Measurements from ENCODE around the gene SLCO3A1.

Gene SLCO3A1

DNA sequence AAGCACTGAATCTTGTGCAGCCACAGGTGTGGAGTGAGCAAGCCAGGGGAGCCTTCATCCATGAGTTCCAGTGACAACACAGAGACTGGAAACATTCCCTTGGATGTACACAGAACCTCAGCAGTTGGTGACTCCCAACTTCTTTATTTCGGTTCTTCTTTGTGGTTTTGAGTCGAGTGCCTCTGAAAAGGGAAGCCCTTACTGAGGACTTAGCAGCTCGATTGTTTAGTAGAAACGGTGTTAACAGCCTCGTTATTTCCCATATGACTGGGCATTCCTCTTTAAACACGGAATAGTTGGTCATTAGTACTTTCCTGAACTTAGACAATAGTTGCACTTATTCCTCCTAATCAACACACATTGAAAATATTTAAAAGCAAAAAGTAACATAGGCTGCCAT is 7.7 kb downstream of the SLCO3A1 start:
- DNase-seq (ENCODE audit: low read depth in 3 of 3), result no peak

GRCh38 chr15:91862891-91863504 is 9.5 kb downstream of the SLCO3A1 start:
- no peak for DNase-seq (ENCODE audit: low read depth in 3 of 3)

DNA sequence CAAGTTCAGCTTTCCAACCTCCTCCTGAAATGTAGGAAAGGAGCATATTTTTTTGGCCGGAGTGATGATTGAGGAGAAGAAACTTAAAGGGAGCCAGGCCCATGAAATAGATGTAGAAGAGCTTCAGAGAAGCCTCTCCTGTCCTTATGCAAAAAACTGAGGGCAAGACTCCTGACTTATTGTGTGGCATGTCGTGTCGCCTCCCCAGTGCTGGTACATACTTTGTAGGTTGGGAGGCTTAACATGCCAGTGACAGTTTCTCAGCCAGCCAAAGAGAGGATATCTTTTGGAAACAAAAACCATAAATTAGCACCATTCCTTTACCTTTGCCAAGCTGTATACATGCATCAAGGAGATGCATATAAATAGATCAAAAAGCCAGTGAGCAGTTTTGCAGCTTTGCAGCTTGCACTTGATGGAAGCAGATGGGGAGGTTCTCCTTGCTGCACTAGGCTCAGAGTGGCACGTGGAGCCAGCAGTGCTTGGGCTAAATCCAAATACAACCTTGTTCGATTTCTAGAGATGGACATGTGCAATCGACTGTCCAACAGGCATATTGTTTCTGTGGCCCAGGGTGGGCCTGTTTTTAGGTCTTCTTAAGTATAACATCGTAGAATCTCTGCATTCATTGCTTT is 10.2 kb downstream of the SLCO3A1 start:
- DNase-seq (ENCODE audit: low read depth in 3 of 3), result no peak

DNA sequence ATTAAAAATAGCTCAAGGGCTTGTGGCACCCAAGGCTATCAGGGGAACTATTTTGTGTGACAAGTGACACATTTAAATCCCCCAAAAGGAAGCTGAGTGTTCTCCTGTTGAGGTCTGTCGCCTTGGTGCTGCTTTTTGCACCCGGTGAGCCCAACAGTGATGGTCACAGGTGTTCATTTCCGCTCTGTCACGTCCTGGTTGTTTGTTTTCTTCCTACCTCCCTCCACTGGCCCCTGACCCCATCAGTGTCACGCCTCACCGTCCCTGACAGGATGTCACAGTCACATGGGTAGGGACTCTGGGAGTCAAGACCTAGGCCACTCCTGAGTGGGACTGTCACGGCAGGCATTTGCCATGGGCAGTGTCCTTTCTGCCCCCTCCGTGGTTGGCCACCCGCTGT is 11.2 kb downstream of the SLCO3A1 start:
- DNase-seq (ENCODE audit: low read depth in 3 of 3), result no peak

DNA sequence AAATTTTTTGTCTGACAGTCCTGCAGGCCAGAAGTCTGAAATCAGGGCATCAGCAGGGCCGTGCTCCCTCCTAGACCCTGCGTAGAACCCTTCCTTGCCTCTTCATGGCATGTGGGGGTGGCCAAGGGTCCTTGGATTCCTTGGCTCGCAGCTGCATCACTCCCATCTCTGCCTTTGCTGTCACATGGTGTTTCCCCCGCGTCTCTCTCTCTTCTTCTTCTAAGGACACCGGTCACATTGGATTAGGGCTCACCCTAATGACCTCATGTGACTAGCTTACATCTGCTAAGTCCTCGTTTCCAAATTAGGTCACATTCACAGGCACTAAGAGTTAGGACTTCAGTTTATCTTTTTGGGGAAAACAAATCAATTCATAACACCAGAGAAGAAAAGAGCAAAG is 12.0 kb downstream of the SLCO3A1 start:
- no peak for DNase-seq (ENCODE audit: low read depth in 3 of 3)

GRCh38 chr15:91865950-91866349 is 12.4 kb downstream of the SLCO3A1 start:
- DNase-seq (ENCODE audit: low read depth in 3 of 3), result no peak

DNA sequence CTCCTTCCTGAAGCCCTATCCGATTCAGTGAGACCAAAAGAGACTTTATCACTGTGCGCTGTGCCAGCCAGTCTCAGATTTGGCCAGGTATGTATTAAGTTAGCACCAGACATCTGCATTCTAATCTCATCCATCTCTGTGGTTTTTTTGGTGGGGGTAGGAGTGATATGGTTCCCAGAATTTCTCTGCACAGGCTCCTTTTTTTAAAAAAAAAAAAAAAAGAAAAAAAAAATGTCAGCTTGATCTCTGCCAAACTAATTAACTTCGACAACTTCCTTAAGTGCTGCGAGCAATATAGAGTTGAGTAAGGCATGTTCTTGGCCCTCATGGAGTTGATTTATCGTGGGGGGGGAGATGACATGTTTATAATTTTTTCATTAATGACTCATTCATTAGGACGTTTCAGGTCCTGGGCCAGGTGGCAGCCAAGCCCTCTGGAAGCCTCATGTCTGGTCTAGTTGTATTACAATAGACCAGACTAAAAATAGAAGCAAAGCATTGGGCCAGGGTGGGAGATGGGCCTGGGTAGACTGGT is 12.9 kb downstream of the SLCO3A1 start:
- DNase-seq (ENCODE audit: low read depth in 3 of 3), result no peak

DNA sequence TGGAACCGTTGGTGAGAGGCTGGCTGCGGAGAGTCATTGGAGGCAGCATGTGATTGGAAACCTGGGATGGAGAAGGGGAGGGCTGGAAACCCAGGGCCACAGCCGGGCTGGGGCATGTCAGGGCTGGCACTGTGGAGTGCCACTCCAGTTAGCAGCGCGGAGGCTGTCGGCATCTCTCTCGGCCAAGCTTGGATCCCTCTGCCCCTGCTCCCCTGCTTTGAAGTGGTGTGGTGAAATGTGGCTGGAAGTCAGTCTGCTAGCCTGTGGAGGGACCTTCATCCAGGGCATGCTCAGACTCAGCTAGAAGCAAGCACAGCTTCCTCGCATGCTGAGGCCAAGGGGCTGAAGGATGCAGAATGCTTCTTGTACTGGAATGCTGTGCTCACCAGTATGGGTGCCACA is 13.5 kb downstream of the SLCO3A1 start:
- DNase-seq (ENCODE audit: low read depth in 3 of 3), result no peak

GRCh38 chr15:91867581-91868026 is 14.1 kb downstream of the SLCO3A1 start:
- DNase-seq (ENCODE audit: low read depth in 3 of 3), result no peak

DNA sequence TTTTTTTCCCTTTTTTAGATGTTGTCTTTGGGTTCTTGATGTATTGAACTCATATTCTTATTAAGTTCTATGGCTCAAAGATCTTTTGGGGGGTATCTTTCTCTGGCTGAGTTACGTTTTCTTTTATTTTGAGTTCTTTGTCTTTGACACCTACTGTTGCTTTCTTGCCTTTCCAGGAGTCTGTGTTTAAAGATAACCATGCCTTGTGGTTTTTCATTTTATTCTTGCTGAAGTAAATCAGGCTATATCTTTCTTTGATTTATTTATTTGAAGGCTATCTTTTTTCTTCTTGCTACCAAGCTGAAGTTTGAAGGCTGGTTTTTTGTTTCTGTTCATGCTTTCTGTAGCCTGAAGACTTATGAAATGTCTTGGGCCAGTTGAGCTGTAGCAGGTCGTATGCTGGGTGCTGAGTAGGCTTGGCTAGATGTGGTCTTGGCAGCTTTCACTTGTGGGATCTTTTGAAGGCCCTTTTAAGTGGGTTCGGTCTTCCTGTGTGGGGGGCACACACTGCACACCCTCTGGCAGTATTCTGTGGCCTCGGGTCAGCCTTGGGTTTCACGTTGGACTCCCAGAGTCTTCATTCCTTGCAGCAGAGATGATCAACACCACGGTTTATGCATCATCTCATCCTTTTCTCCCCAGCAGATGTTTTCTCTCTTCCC is 17.5 kb downstream of the SLCO3A1 start:
- no peak for DNase-seq (ENCODE audit: low read depth in 3 of 3)

DNA sequence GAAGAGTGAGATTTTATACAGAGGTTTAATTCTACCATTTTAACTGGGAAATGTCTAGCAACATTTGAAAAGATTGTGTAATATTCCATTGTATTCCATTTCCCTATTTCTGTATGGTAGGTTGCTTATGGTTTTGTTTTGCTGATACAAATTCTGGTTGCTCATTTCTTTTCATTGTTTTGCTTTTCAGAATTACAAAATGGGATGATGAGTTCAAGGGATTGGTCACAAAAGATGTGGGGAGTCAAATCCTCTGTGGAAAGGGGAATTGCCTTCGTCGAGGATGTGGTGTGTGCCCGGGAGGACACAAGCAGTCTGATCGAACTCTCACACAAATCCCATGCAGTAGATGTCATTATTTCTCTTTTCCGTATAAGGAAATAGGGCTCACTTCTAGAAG is 18.3 kb downstream of the SLCO3A1 start:
- DNase-seq (ENCODE audit: low read depth in 3 of 3), result no peak

GRCh38 chr15:91872356-91873137 is 19.0 kb downstream of the SLCO3A1 start:
- no peak for DNase-seq (ENCODE audit: low read depth in 3 of 3)

- DNase-seq (ENCODE audit: low read depth in 3 of 3), result no peak
These were observed 19.6 kb downstream of the SLCO3A1 start for GRCh38 chr15:91873138-91873536.

GRCh38 chr15:91874171-91874570 is 20.7 kb downstream of the SLCO3A1 start:
- DNase-seq (ENCODE audit: low read depth in 3 of 3), result no peak

- DNase-seq (ENCODE audit: low read depth in 3 of 3), result no peak
These were observed 21.6 kb downstream of the SLCO3A1 start for GRCh38 chr15:91874992-91875660.

DNA sequence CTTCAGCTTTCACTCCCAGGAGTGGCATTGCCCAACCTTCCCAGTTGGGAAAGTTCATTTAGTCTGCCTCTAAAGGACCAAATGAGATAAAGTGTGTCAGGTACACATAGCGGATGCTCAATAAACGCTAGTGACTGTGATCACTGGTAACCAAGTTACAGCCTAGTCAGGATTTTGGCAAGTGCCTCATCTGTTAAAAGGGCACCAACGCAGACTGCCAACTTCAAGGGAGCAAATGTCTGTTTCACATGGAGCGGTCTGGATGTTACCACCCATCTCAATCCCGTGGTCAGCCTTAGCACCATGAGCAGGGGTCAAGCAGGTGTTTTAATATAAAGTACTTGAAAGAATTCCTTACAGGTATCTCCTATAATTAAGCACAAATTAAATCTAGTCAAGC is 22.7 kb downstream of the SLCO3A1 start:
- no peak for DNase-seq (ENCODE audit: low read depth in 3 of 3)

DNA sequence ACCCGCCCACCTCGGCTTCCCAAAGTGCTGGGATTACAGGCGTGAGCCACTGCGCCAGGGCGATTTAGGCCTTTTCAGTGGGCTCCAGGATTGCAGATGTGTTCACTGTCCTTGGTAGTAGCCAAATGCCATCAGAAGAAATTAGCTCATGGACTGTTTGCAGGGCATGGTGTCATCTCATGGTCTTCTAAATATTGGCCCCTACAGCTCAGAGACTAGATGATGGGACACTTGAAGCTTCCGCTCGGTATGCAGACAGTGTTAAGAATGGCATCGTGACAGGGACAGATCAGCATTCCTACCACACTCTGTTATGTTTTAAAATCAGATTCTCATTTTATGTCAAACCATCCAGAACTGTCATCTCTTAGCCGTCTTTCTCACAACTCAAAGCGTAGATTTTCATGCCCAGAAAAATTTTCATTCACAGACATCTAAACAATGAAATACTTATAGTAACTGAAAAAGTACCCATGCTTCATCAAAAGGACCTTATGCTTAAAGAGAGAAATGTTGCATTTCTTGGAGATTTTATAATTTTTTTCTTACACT is 24.9 kb downstream of the SLCO3A1 start:
- no peak for DNase-seq (ENCODE audit: low read depth in 3 of 3)

GRCh38 chr15:91879158-91879557 is 25.6 kb downstream of the SLCO3A1 start:
- DNase-seq (ENCODE audit: low read depth in 3 of 3), result no peak

- no peak for DNase-seq (ENCODE audit: low read depth in 3 of 3)
These were observed 26.9 kb downstream of the SLCO3A1 start for GRCh38 chr15:91880373-91880772.

DNA sequence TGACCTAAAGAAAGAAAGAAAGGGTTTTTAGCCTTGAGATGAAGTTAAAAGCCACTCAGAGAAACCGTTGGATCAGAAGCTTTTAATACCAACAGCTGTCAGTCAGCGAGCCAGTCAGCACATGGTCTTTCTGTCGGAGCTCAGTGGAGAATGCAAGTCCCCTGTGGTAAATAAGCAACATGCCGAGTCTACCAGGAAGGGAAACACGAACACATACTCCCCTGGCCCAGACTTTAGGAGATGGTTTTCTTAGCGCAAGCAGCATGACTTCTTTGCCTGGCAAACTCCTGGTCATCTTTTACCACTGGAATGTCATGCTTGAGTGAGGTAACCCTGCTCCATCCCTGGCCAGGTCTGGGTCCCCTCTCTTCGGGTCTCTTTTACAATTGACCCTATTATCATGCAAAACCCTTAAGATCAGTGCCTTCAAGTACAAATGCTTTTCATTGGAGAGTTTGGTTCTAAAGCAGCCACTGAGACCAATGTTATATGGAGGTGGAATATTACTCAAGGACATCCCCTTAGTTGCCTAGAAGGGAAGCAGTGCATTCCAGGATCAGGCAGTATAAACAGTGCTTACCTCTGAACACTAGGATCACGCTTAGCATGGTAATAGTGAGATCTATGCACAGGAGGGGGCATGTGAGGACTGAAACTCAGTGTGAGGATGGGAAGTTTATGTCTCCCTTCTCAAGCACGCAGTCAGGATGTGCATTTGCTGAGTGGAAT is 28.2 kb downstream of the SLCO3A1 start:
- DNase-seq (ENCODE audit: low read depth in 3 of 3), result no peak

Data from stimulated activated CD4-positive, alpha-beta T cell treated with anti-CD3 and anti-CD28 coated beads, TNF-alpha, amount 100 ng/mL, for 4 hours (primary cell).